ENCODE results near the gene ADGRG1. TPM values are rescaled to one million over a fixed set of nuclear protein-coding genes. Genes with fewer than 3 reads are reported as not detected.

ADGRG1 gene
- polyA plus RNA-seq, 1 experiment = 1.1 TPM

DNA sequence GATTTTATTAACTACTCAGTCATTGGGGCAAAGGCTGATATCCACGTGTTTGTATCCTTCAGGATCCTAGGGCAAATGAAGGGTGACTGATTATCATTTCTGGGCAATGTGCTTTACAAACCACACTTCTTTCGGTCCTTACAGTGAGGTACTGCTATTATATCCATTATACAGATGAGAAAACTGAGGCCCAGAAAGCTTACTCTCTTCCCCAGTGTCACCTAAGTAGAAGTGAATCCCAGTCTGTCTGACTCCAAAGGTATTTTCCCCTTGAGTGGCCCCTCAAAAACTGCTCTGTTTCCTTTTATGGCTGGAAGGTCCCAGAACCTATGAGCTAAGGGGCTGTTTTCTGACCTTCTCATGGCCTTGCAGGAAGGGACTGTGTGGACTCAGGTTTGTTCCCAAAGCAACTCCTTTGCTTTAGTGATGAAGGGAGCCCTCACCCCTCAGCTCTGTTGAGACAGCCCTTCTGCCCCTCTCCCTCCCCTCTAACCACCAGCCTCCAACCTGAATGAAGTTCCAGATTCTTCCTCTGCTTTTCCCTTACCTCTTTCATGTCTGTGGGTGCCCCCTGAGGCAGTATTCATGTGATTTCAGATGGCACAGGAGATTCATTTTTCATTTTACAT lies 27.4 kb upstream of the ADGRG1 start:
- CTCF ChIA-PET = interaction anchor here (0.6 to 5.6 kb wide), 12 partner anchors 9 to 111 kb away, joined by 3 to 80 read pairs (median 6); no protein-coding TSS in a partner anchor
- no peak overlapping the region for H3K4me3 ChIP-seq (ENCODE audit: low read depth, low read length)
- peaks cover 7% of the 10 kb centered on the region for H3K27me3 ChIP-seq (ENCODE audit: control insufficient read depth, insufficient read depth, low read length)
- no peaks in the 10 kb centered on the region for H3K36me3 ChIP-seq (ENCODE audit: control insufficient read depth, insufficient read depth, low read length)
- POLR2A ChIA-PET = no interaction called here
- TF ChIP-seq, protein P1, sequence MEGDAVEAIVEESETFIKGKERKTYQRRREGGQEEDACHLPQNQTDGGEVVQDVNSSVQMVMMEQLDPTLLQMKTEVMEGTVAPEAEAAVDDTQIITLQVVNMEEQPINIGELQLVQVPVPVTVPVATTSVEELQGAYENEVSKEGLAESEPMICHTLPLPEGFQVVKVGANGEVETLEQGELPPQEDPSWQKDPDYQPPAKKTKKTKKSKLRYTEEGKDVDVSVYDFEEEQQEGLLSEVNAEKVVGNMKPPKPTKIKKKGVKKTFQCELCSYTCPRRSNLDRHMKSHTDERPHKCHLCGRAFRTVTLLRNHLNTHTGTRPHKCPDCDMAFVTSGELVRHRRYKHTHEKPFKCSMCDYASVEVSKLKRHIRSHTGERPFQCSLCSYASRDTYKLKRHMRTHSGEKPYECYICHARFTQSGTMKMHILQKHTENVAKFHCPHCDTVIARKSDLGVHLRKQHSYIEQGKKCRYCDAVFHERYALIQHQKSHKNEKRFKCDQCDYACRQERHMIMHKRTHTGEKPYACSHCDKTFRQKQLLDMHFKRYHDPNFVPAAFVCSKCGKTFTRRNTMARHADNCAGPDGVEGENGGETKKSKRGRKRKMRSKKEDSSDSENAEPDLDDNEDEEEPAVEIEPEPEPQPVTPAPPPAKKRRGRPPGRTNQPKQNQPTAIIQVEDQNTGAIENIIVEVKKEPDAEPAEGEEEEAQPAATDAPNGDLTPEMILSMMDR (IDR thresholded peaks at IDR 0.05; ENCODE audit: insufficient read depth, low read depth, low read length) = no peak
- DNase-seq (ENCODE audit: low read depth) = no peak

DNA sequence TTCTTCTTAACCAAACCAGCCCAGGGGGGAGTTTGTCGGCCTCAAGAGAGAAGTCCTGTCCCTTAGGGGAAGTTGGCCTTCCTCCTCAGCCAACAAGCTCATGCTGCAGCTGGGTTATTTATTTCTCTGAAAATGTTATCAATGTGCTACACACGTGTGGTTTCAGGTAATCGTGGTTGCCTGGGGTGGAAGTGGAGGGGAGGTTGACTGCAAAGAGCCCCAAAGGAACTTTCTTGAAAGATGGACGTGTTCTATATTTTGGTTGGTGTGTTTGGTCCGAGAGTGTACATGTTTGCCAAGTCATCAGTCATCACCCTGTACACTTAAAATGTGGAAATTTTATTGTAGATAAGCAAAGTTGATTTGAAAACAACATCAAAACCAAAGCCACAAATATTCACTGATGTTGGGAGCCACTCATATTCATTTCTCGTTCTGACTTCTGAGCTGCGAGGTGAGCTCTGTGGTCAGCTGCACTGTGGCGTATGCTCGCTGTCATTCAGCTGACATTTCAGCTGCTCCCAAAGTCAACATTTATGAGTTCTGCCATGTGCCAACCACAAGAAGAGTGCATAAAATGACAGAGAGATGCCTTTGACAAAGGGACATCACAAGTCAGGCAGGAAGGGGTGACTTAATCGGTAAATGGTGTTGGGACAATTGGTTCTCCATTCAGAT lies 26.5 kb upstream of the ADGRG1 start:
- no peak for DNase-seq (ENCODE audit: low read depth)
- Histone ChIP-seq H3K27me3 (ENCODE audit: control insufficient read depth, insufficient read depth, low read length) (peaks cover 7% of the 10 kb centered on the region), H3K36me3 (ENCODE audit: control insufficient read depth, insufficient read depth, low read length) (no peaks in the 10 kb centered on the region), H3K4me3 (ENCODE audit: low read depth, low read length) (no peak overlapping the region)
- ChIA-PET POLR2A (interaction anchor here (0.5 kb wide), 1 partner anchor 11 kb away, joined by 3 read pairs; no protein-coding TSS in a partner anchor), CTCF (interaction anchor here (1.6 to 5.6 kb wide), 5 partner anchors 10 to 46 kb away, joined by 5 to 80 read pairs (median 12); no protein-coding TSS in a partner anchor)
- TF ChIP-seq, protein P1 (IDR thresholded peaks at IDR 0.05; ENCODE audit: insufficient read depth, low read depth, low read length) = no peak

DNA sequence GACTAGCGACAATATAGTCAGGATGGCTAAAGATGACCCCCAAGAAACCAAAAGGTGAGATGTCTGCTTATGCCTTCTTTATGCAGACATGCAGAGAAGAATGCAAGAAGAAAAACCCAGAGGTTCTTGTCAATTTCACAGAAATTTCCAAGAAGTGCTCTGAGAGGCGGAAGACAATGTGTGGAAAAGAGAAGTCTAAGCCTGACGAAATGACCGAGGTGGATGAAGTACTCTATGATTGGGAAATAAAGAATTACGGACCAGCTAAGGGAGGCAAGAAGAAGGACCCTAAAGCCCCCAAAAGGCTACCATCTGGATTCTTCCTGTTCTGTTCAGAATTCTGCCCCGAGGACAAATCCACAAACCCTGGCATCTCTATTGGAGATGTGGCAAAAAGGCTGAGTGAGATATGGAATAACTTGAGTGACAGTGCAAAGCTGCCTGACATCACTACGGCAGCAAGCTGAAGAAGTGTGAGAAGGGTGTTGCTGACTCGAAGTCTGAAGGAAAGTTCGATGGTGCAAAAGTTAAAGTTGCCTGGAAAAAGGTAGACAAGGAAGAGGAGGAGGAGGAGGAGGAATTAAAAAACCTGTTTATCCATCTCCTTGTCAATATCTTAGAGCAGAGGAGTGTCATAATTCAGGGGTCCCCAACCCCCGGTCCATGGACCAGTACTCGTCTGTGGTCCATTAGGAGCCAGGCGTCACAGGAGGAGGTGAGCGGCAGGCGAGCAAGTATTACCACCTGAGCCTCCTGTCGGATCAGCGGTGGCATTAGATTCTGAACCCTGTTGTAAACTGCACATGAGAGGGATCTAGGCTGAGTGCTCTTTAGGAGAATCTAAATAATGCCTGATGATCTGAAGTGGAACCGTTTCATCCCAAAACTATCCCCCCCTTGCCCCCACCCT lies 25.1 kb upstream of the ADGRG1 start:
- TF ChIP-seq, protein P1 (IDR thresholded peaks at IDR 0.05; ENCODE audit: insufficient read depth, low read depth, low read length) = no peak
- ChIA-PET POLR2A (no interaction called here), CTCF (interaction anchor here (0.7 to 5.6 kb wide), 4 partner anchors 12 to 44 kb away, joined by 3 to 80 read pairs (median 16); no protein-coding TSS in a partner anchor)
- no peak for DNase-seq (ENCODE audit: low read depth)
- Histone ChIP-seq H3K27me3 (ENCODE audit: control insufficient read depth, insufficient read depth, low read length) (peaks cover 10% of the 10 kb centered on the region), H3K4me3 (ENCODE audit: low read depth, low read length) (no peak overlapping the region), H3K36me3 (ENCODE audit: control insufficient read depth, insufficient read depth, low read length) (no peaks in the 10 kb centered on the region)

DNA sequence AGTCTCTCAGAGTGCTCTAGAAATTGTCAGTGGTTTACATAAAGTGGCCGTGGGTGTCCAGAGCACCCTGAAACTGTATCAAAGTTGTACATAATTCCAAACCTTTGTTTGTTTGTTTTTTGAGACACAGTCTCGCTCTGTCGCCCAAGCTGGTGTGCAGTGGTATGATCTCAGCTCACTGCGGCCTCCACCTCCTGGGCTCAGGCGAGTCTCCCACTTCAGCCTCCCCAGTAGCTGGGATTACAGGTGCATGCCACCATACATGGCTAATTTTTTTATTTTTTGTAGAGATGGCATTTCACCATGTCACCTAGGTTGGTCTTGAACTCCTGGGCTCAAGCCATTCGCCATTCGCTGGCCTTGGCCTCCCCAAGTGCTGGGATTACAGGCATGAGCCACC lies 24.3 kb upstream of the ADGRG1 start:
- TF ChIP-seq, protein P1 (IDR thresholded peaks at IDR 0.05; ENCODE audit: insufficient read depth, low read depth, low read length) = no peak
- POLR2A ChIA-PET = no interaction called here
- peaks cover 10% of the 10 kb centered on the region for H3K27me3 ChIP-seq (ENCODE audit: control insufficient read depth, insufficient read depth, low read length)
- CTCF ChIA-PET = interaction anchor here (1.3 to 1.6 kb wide), 2 partner anchors 13 to 44 kb away, joined by 4 to 5 read pairs; no protein-coding TSS in a partner anchor
- no peak for DNase-seq (ENCODE audit: low read depth)
- H3K4me3 ChIP-seq (ENCODE audit: low read depth, low read length) = no peak overlapping the region
- H3K36me3 ChIP-seq (ENCODE audit: control insufficient read depth, insufficient read depth, low read length) = no peaks in the 10 kb centered on the region

Data from BJ (cell line).